A549 (cell line): ENCODE data around the gene LYZL1.

ENCODE experiments used
- CTCF ChIP-seq: fragments of >200 bp; sonication (Bioruptor Twin); formaldehyde crosslinking; IDR thresholded peaks from 3 replicates; pipeline ENCODE4 v1.5.1; 2016
- ESRRA ChIP-seq: fragments of 150-350 bp; IDR thresholded peaks from 2 replicates; pipeline ENCODE4 v1.6.1; 2014; ENCODE audit warnings: mild to moderate bottlenecking, low read length, borderline replicate concordance
- PHF8 ChIP-seq: fragments of 200-600 bp; sonication (generic); IDR thresholded peaks from 2 replicates; pipeline ENCODE4 v1.6.1; 2016; ENCODE audit warnings: low read depth, mild to moderate bottlenecking, antibody characterized with exemption, moderate library complexity, borderline replicate concordance
- POLR2A ChIP-seq: IDR thresholded peaks from 2 replicates; pipeline ENCODE4 v1.6.1; 2012; ENCODE audit warnings: mild to moderate bottlenecking, low read length
- REST ChIP-seq: fragments of 200-600 bp; sonication (generic); IDR thresholded peaks from 2 replicates; pipeline ENCODE4 v1.6.1; 2016; ENCODE audit warnings: antibody characterized with exemption, mild to moderate bottlenecking, moderate library complexity

- TF ChIP-seq ESRRA, result no peak
- no peak for TF ChIP-seq REST
- no peak for TF ChIP-seq POLR2A
- no peak for TF ChIP-seq CTCF
- no peak for TF ChIP-seq PHF8
Observed at GRCh38 chr10:29314726-29315125, 25.9 kb downstream of the LYZL1 start.
